ENCODE data around the gene KDM4B.

GRCh38 chr19:5065663-5066093 is 96.8 kb downstream of the KDM4B start:
- TF ChIP-seq POLR2A (IDR thresholded peaks at IDR 0.05; ENCODE audit: low read depth): no peak
- no peak for TF ChIP-seq CTCF (IDR thresholded peaks at IDR 0.05)

Data from esophagus muscularis mucosa (tissue), 3 donors.